Keratinocyte (primary cell): Measurements from ENCODE around the gene B4GALNT3.

Experiments
- EZH2 ChIP-seq: IDR thresholded peaks from one replicate; pipeline ENCODE4 v1.6.1; 2012; ENCODE audit warnings: inconsistent platforms, mild to moderate bottlenecking, low read length, moderate library complexity
- TF ChIP-seq, protein P1 (sequence below), 3 experiments: IDR thresholded peaks in 1 of 3; conservative IDR thresholded peaks in 1 of 3; optimal IDR thresholded peaks in 1 of 3; 2 replicates in 2 of 3; 3 replicates in 1 of 3; pipeline versions ENCODE3 to v1.5.1; 2011; ENCODE audit warnings: low read length in 3 of 3, mild to moderate bottlenecking in 3 of 3, moderate library complexity in 2 of 3, control low read depth in 1 of 3, inconsistent platforms in 1 of 3; ENCODE audit not compliant: insufficient read depth in 2 of 3; ENCODE audit errors: extremely low read depth in 1 of 3

- TF ChIP-seq, protein P1, sequence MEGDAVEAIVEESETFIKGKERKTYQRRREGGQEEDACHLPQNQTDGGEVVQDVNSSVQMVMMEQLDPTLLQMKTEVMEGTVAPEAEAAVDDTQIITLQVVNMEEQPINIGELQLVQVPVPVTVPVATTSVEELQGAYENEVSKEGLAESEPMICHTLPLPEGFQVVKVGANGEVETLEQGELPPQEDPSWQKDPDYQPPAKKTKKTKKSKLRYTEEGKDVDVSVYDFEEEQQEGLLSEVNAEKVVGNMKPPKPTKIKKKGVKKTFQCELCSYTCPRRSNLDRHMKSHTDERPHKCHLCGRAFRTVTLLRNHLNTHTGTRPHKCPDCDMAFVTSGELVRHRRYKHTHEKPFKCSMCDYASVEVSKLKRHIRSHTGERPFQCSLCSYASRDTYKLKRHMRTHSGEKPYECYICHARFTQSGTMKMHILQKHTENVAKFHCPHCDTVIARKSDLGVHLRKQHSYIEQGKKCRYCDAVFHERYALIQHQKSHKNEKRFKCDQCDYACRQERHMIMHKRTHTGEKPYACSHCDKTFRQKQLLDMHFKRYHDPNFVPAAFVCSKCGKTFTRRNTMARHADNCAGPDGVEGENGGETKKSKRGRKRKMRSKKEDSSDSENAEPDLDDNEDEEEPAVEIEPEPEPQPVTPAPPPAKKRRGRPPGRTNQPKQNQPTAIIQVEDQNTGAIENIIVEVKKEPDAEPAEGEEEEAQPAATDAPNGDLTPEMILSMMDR (optimal IDR thresholded peaks at IDR 0.05 in 1 of 3, IDR thresholded peaks at IDR 0.05 in 1 of 3, conservative IDR thresholded peaks at IDR 0.05 in 1 of 3; ENCODE audit: extremely low read depth in 1 of 3, insufficient read depth in 2 of 3, low read length in 3 of 3), result no peak
- no peak for TF ChIP-seq EZH2
Observed at GRCh38 chr12:601976-602699, 142.4 kb downstream of the B4GALNT3 start.
